ENCODE measurements around the gene NPAS1.
"Not testable (repeated sequence)": the region's sequence is repeated elsewhere in the genome, so short reads cannot be mapped to it uniquely, and the experiment has no call there.

DNA sequence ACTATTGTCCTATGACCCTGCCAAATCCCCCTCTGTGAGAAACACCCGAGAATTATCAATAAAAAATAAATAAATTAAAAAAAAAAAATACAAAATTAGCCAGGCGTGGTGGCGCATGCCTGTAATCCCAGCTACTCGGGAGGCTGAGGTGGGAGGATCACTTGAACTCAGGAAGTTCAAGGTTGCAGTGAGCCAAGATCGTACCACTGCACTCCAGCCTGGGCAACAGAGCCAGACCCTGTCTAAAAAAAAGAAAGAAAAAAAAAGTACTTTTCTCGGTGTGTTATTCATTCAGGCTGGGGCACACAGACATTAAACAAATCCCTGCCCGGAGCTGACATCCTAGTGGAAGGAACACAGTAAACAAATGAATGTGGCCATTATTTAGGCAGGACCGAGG, 9.1 kb upstream of the NPAS1 start:
- TF ChIP-seq, protein P1, sequence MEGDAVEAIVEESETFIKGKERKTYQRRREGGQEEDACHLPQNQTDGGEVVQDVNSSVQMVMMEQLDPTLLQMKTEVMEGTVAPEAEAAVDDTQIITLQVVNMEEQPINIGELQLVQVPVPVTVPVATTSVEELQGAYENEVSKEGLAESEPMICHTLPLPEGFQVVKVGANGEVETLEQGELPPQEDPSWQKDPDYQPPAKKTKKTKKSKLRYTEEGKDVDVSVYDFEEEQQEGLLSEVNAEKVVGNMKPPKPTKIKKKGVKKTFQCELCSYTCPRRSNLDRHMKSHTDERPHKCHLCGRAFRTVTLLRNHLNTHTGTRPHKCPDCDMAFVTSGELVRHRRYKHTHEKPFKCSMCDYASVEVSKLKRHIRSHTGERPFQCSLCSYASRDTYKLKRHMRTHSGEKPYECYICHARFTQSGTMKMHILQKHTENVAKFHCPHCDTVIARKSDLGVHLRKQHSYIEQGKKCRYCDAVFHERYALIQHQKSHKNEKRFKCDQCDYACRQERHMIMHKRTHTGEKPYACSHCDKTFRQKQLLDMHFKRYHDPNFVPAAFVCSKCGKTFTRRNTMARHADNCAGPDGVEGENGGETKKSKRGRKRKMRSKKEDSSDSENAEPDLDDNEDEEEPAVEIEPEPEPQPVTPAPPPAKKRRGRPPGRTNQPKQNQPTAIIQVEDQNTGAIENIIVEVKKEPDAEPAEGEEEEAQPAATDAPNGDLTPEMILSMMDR (IDR thresholded peaks at IDR 0.05; ENCODE audit: low read depth, low read length, poor library complexity, severe bottlenecking) = not testable (repeated sequence)
- TF ChIP-seq EZH2phosphoT487 (IDR thresholded peaks at IDR 0.05; ENCODE audit: borderline replicate concordance, low read length) = not testable (repeated sequence)

All from DOHH2 (cell line).